Ishikawa (cell line): ENCODE results near the gene STYK1.

Experiments used
- CREB1 ChIP-seq: IDR thresholded peaks from 2 replicates; pipeline ENCODE4 v1.6.1; 2012; ENCODE audit warnings: low read depth
- EGR1 ChIP-seq: IDR thresholded peaks from 2 replicates; pipeline ENCODE4 v1.6.1; 2012
- EP300 ChIP-seq: IDR thresholded peaks from 2 replicates; pipeline ENCODE4 v1.6.1; 2012; ENCODE audit warnings: borderline replicate concordance
- FOXM1 ChIP-seq: IDR thresholded peaks from 2 replicates; pipeline ENCODE4 v1.6.1; 2012; ENCODE audit warnings: low read depth, borderline replicate concordance
- MAX ChIP-seq: IDR thresholded peaks from 2 replicates; pipeline ENCODE4 v1.6.1; 2012
- NFIC ChIP-seq: IDR thresholded peaks from 2 replicates; pipeline ENCODE4 v1.6.1; 2012
- RAD21 ChIP-seq: IDR thresholded peaks from 2 replicates; pipeline ENCODE4 v1.6.1; 2012; ENCODE audit warnings: low read depth
- REST ChIP-seq: IDR thresholded peaks from 2 replicates; pipeline ENCODE4 v1.6.1; 2012; ENCODE audit warnings: low read depth, mild to moderate bottlenecking
- TAF1 ChIP-seq: IDR thresholded peaks from 2 replicates; pipeline ENCODE4 v1.6.1; 2012; ENCODE audit warnings: low read depth, mild to moderate bottlenecking
- TCF12 ChIP-seq: IDR thresholded peaks from 2 replicates; pipeline ENCODE4 v1.6.1; 2012; ENCODE audit warnings: low read depth
- TEAD4 ChIP-seq: IDR thresholded peaks from 2 replicates; pipeline ENCODE4 v1.6.1; 2012
- YY1 ChIP-seq: IDR thresholded peaks from 2 replicates; pipeline ENCODE4 v1.6.1; 2012; ENCODE audit warnings: low read depth
- ZBTB7A ChIP-seq: IDR thresholded peaks from 2 replicates; pipeline ENCODE4 v1.6.1; 2012; ENCODE audit warnings: low read depth
- TF ChIP-seq, protein P1 (sequence below): IDR thresholded peaks from 2 replicates; pipeline ENCODE4 v1.6.1; 2012

DNA sequence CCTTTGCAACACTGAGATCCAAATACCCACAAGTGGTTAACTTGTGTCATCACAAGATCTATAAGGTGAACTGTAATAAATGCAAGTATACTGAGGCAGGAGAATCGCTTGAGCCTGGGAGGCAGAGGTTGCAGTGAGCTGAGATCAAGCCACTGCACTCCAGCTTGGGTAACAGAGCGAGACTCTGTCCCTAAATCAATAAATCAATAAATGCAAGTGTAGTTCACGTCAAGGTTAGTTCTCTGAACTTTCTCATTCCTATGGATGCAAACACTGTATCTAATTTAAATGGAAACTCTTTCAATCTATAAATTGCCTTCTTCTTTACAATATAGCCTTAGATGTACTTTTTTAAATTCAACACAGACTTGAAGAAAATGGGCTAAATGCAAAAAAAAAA is 63.7 kb downstream of the STYK1 start:
- TF ChIP-seq TEAD4 (no peak), REST (no peak), FOXM1 (no peak), EP300 (no peak), TCF12 (no peak), RAD21 (no peak), MAX (no peak), NFIC (no peak), TAF1 (no peak), YY1 (no peak), CREB1 (no peak), ZBTB7A (no peak), EGR1 (no peak)
- TF ChIP-seq, protein P1, sequence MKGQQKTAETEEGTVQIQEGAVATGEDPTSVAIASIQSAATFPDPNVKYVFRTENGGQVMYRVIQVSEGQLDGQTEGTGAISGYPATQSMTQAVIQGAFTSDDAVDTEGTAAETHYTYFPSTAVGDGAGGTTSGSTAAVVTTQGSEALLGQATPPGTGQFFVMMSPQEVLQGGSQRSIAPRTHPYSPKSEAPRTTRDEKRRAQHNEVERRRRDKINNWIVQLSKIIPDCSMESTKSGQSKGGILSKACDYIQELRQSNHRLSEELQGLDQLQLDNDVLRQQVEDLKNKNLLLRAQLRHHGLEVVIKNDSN = no peak
